ENCODE results near the gene CYP39A1. TPM values are rescaled to one million over a fixed set of nuclear protein-coding genes. Genes with fewer than 3 reads are reported as not detected.

The CYP39A1 gene
- total RNA-seq, 1 donor from 2014 or later = not detected

DNA sequence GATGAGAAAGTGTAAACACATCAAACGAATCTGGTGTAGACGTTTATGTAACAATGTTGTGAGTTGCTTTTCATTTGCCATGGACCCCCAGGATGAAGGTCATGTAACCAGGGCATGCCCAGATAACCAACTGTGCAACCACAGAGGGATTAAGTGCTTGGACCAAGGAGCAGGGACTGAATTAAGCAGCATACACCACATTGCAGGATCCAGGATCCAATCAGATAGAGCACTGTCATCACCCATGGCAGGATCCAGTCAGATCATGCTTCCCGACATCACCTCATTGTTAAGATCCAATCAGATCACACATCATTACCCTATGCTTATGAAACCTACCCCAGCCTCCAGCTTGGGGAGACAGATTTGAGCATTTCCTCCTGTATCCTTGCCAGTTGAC, 87.1 kb downstream of the CYP39A1 start:
- no peak for DNase-seq (ENCODE audit: low spot score)
- no peak overlapping the region for H3K4me3 Mint-ChIP-seq
- intact Hi-C loops (cut with micrococcal nuclease) = no loop called here
- peaks cover 10% of the 10 kb centered on the region for H3K27me3 Mint-ChIP-seq (ENCODE audit: insufficient read depth)
- no peaks in the 10 kb centered on the region for H3K9me3 Mint-ChIP-seq
- H3K36me3 Mint-ChIP-seq (ENCODE audit: low read depth) = no peaks in the 10 kb centered on the region
- no peak overlapping the region for H3K27ac Mint-ChIP-seq
- H3K4me1 Mint-ChIP-seq (ENCODE audit: low read depth) = no peaks in the 10 kb centered on the region

DNA sequence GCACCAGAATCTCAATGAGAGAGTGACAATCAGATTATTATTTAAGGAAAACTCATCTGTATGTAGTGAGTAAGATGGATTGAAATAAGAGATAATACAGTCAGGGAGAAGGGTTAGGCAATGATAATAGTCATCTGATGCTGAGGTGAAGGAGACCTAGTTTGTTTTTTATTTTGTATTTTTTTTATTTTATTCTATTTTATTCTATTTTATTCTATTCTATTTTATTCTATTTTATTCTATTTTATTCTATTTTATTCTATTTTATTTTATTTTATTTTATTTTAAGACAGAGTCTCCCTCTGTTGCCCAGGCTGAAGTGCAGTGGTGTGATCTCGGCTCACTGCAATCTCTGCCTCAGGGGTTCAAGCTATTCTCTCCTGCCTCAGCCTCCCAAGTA, 88.7 kb downstream of the CYP39A1 start:
- H3K27me3 Mint-ChIP-seq (ENCODE audit: insufficient read depth) = peaks cover 3% of the 10 kb centered on the region
- no peak overlapping the region for H3K27ac Mint-ChIP-seq
- DNase-seq (ENCODE audit: low spot score) = no peak
- intact Hi-C loops (cut with micrococcal nuclease) = no loop called here
- no peaks in the 10 kb centered on the region for H3K4me1 Mint-ChIP-seq (ENCODE audit: low read depth)
- no peak overlapping the region for H3K4me3 Mint-ChIP-seq
- no peaks in the 10 kb centered on the region for H3K9me3 Mint-ChIP-seq
- H3K36me3 Mint-ChIP-seq (ENCODE audit: low read depth) = no peaks in the 10 kb centered on the region

DNA sequence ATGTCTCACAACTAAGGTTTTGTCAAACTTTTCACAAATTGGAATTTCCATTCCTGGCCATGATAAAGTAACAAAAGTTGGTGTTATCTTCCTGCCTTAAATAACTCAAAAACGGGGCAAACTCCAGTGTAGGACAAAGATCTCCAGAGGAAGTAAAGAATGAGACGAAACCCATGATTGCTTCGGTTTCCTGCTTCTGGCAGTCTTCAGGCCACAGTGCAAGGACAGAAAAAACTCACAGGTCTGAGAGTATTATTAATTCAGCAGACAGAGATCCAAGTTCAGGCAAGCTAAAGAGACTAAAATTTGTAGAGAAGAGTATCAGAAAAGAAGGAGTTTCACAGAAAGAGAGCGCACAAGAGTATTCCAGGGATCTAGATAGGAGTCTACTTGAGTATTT, 96.6 kb downstream of the CYP39A1 start:
- Mint-ChIP-seq H3K36me3 (ENCODE audit: low read depth) (no peaks in the 10 kb centered on the region), H3K4me1 (ENCODE audit: low read depth) (no peaks in the 10 kb centered on the region), H3K27ac (no peak overlapping the region), H3K27me3 (ENCODE audit: insufficient read depth) (peaks cover 3% of the 10 kb centered on the region), H3K4me3 (no peak overlapping the region), H3K9me3 (no peaks in the 10 kb centered on the region)
- intact Hi-C loops (cut with micrococcal nuclease) = no loop called here
- DNase-seq (ENCODE audit: low spot score) = no peak

DNA sequence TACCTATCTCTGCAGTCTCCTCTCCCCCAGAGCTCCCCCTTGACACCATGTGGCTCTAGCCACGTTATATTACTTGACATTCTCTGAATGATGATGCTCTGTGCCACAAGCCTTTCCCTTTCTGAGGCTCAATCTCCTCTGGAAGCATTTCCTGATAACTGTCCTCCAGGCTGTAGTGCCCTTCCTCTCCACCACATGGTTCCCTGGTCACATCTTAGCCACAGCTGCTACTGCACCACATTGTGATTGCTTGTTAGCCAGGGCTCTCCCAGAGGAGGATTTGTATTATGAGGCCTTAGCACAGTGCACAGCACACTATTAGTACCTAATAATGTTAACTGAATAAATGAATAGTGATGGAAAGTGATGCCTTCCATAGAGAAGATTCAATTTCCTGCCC, 97.5 kb downstream of the CYP39A1 start:
- Mint-ChIP-seq H3K36me3 (ENCODE audit: low read depth) (no peaks in the 10 kb centered on the region), H3K4me1 (ENCODE audit: low read depth) (no peaks in the 10 kb centered on the region), H3K4me3 (no peak overlapping the region), H3K27me3 (ENCODE audit: insufficient read depth) (peaks cover 3% of the 10 kb centered on the region), H3K27ac (no peak overlapping the region), H3K9me3 (no peaks in the 10 kb centered on the region)
- no peak for DNase-seq (ENCODE audit: low spot score)
- intact Hi-C loops (cut with micrococcal nuclease) = no loop called here

DNA sequence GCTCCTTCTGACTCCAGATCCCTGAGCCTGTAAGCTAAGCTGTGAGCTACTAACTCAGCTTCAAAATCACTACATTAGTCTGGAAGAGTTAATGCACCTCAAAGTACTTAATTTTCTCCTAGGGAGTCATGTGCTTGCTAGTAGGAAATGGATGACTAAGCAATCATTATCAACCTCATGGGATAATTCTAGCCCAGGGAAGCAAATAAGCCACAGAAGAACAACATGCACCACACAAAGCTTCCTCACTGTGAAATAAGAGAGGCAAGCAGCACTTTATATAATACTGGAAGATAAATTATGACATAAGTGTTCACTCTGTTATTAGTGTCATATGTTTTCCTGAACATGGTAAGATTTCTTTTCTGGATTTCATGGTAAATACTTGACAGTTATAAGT, 103.5 kb downstream of the CYP39A1 start:
- no peak overlapping the region for H3K27ac Mint-ChIP-seq
- no peaks in the 10 kb centered on the region for H3K9me3 Mint-ChIP-seq
- intact Hi-C loops (cut with micrococcal nuclease) = no loop called here
- no peak overlapping the region for H3K4me3 Mint-ChIP-seq
- H3K27me3 Mint-ChIP-seq (ENCODE audit: insufficient read depth) = no peaks in the 10 kb centered on the region
- DNase-seq (ENCODE audit: low spot score) = no peak
- no peaks in the 10 kb centered on the region for H3K4me1 Mint-ChIP-seq (ENCODE audit: low read depth)
- no peaks in the 10 kb centered on the region for H3K36me3 Mint-ChIP-seq (ENCODE audit: low read depth)

DNA sequence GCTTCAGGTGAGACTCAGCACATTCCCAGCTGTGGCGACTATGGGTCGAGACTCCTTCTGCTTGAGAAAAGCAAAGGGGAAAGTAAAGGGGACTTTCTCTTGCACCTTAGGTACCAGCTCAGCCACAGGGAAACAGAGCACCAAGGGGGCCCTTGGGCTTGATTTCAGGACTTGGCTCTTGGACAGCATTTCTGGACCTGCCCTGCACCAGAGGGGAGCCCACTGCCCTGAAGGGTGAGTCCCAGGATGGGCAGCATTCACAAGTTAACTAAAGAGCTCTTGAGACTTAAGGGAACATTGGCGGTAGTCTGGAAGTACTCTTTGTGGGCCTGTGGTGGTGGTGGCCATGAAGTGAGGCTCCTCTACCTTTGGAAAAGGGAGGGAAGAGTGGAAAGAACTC, 111.1 kb downstream of the CYP39A1 start:
- Mint-ChIP-seq H3K27ac (no peak overlapping the region), H3K4me1 (ENCODE audit: low read depth) (no peaks in the 10 kb centered on the region), H3K27me3 (ENCODE audit: insufficient read depth) (no peaks in the 10 kb centered on the region), H3K9me3 (peaks cover 4% of the 10 kb centered on the region), H3K36me3 (ENCODE audit: low read depth) (no peaks in the 10 kb centered on the region), H3K4me3 (no peak overlapping the region)
- intact Hi-C loops (cut with micrococcal nuclease) = no loop called here
- DNase-seq (ENCODE audit: low spot score) = no peak

DNA sequence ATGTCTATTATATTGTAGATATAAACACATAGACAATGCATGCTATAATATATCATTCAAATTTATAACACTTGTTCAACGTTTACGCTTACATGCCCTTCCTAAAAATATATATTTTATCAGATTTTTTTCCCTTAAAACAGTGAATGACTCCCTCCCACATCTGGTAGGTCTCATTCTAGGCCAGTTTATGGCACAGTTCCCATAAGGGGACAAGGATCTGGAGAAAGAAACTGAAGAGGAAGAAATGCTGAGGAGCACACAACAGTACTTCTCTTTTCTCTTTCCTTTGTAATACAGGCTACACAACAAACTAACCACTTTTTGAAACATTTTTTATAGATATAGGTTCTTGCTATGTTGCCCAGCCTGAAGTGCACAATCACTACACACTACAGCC, 112.8 kb downstream of the CYP39A1 start:
- H3K4me1 Mint-ChIP-seq (ENCODE audit: low read depth) = no peaks in the 10 kb centered on the region
- H3K36me3 Mint-ChIP-seq (ENCODE audit: low read depth) = no peaks in the 10 kb centered on the region
- no peaks in the 10 kb centered on the region for H3K27me3 Mint-ChIP-seq (ENCODE audit: insufficient read depth)
- intact Hi-C loops (cut with micrococcal nuclease) = no loop called here
- no peak overlapping the region for H3K27ac Mint-ChIP-seq
- no peak for DNase-seq (ENCODE audit: low spot score)
- H3K9me3 Mint-ChIP-seq = peaks cover 4% of the 10 kb centered on the region
- no peak overlapping the region for H3K4me3 Mint-ChIP-seq

DNA sequence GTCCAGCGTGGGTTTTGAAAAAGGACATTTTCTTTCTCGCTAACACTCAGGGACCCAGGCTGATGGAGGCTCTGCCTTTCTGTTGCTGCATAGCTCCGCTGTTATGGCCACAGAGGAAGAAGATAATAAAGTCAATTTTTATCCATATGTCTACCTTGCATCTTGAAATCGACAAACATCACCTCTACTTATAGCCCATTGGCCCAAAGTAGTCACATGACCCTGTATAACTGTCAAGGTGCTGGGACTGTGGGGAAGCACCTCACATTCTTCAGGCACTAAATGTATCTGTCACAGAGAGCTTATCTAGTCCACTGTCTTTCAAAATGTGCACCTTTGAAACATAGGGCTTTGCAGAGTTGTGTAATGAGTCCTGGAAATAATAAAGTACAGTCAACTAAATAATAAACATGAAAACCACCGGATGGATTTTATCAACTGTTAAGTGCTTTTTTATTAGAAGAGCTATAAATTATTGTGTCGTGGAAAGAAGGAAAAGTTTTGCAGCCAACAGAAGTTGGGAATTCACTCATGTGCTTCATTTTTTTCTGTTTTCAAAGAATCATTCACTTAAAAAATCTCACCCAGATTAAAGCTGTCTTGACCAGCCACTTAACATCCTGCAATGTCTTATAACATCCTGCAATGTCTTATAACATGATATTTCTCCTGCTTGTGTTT, 113.7 kb downstream of the CYP39A1 start:
- intact Hi-C loops (cut with micrococcal nuclease) = no loop called here
- H3K36me3 Mint-ChIP-seq (ENCODE audit: low read depth) = no peaks in the 10 kb centered on the region
- H3K4me1 Mint-ChIP-seq (ENCODE audit: low read depth) = no peaks in the 10 kb centered on the region
- no peaks in the 10 kb centered on the region for H3K27me3 Mint-ChIP-seq (ENCODE audit: insufficient read depth)
- H3K27ac Mint-ChIP-seq = no peak overlapping the region
- DNase-seq (ENCODE audit: low spot score) = no peak
- H3K9me3 Mint-ChIP-seq = peaks cover 4% of the 10 kb centered on the region
- H3K4me3 Mint-ChIP-seq = no peak overlapping the region

DNA sequence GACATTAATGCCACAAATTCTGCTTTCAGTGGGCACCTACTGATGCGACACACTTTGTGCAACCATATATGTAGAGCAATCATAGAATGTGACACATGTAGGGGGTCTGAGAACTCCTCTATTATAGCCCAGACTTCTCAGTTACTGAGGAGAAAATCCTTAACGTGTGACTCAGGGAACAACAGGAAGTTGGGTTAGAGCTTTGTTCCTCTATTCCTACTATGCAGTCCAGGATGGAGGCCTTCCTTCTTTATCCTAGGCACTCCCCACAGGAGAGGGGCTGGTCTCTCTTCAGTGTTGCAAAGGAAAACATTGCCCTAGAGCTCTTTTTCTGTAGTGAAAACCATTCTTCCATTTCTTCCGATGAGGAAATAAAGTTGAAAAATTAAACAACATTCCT, 121.7 kb downstream of the CYP39A1 start:
- intact Hi-C loops (cut with micrococcal nuclease) = no loop called here
- Mint-ChIP-seq H3K27ac (no peak overlapping the region), H3K36me3 (ENCODE audit: low read depth) (no peaks in the 10 kb centered on the region), H3K4me3 (no peak overlapping the region), H3K4me1 (ENCODE audit: low read depth) (no peaks in the 10 kb centered on the region), H3K27me3 (ENCODE audit: insufficient read depth) (no peaks in the 10 kb centered on the region), H3K9me3 (no peaks in the 10 kb centered on the region)
- DNase-seq (ENCODE audit: low spot score) = no peak

DNA sequence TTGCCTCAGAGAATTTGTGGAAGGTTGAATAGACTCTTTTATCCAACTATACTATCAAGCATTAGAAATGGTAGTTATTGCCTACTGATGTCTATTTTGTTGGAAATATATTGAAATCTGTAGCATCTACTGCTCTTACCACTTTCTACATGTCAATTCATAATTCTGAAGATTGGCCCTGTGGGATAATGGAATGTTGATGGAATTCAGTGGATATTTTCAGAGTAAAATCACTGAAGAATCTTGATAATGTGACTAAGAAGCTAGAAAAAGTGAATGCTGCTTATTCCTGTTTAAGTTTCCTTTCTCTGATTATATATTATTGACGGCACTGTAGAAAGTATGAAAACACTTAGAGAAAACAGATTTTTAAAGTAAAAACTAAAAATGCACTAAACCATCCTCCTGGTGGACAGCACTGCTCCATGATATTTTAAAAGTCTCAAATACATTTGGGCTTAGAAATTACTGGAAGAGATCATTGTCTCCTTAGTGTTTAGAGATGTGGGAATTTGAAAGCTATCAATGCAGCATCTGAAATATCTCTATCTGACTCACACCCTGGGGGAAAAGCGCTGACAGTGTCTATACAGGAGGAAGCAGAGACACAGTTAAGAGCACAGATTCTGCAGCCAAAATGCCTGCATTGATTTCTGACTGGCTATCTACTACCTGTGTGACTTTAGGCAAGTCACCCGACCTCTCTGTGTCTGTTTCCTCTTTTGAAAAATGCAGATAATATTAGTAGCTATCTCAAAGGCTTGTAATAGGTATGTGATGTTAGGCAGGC, 123.5 kb downstream of the CYP39A1 start:
- H3K36me3 Mint-ChIP-seq (ENCODE audit: low read depth) = no peaks in the 10 kb centered on the region
- no peaks in the 10 kb centered on the region for H3K9me3 Mint-ChIP-seq
- no peaks in the 10 kb centered on the region for H3K4me1 Mint-ChIP-seq (ENCODE audit: low read depth)
- H3K27me3 Mint-ChIP-seq (ENCODE audit: insufficient read depth) = no peaks in the 10 kb centered on the region
- H3K4me3 Mint-ChIP-seq = no peak overlapping the region
- intact Hi-C loops (cut with micrococcal nuclease) = no loop called here
- no peak overlapping the region for H3K27ac Mint-ChIP-seq
- no peak for DNase-seq (ENCODE audit: low spot score)

DNA sequence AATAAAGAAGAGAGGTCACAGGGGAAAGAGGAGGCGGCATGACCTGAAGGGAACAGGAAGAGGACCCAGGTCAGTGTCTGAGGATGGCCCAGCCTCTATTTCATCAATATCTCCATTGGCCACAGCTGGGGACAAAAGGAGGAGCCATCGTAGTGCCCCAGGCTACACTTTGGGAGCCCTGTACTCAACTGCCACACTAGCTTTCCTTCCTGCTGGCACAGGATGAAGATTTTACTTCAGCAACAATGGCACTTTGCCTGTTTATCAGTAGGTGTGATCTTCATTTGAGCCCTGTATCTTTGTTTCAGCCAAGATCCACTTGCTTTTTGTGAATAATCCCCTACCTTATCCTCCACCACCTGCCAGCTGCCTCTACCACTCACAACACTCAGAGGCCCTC, 126.0 kb downstream of the CYP39A1 start:
- intact Hi-C loops (cut with micrococcal nuclease) = no loop called here

DNA sequence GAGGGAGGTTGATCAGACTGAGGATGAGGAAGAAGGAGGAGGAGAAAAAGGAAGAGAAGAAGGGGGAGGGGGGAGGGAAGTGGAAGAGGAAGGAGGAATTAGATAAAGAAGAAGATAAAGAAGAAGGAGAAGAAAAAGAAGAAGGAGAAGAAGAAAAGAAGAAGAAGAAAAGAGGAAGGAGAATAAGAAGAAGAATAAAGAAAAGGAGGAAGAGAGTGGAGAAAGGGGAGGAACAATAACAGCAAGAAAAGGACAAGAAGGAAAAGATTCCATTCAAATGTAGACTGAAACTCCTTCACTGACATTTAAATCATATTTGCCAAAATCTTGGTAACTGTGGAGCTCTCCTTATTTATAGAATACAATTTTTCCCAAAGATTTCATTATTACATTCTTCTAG, 127.0 kb downstream of the CYP39A1 start:
- DNase-seq (ENCODE audit: low spot score) = no peak
- no peaks in the 10 kb centered on the region for H3K36me3 Mint-ChIP-seq (ENCODE audit: low read depth)
- no peak overlapping the region for H3K4me3 Mint-ChIP-seq
- no peak overlapping the region for H3K27ac Mint-ChIP-seq
- H3K27me3 Mint-ChIP-seq (ENCODE audit: insufficient read depth) = no peaks in the 10 kb centered on the region
- H3K9me3 Mint-ChIP-seq = no peaks in the 10 kb centered on the region
- H3K4me1 Mint-ChIP-seq (ENCODE audit: low read depth) = no peaks in the 10 kb centered on the region
- intact Hi-C loops (cut with micrococcal nuclease) = no loop called here

More for the DNA sequence above, 126.0 kb downstream of the CYP39A1 start:
- no peaks in the 10 kb centered on the region for H3K9me3 Mint-ChIP-seq
- H3K4me3 Mint-ChIP-seq = no peak overlapping the region
- H3K27me3 Mint-ChIP-seq (ENCODE audit: insufficient read depth) = no peaks in the 10 kb centered on the region
- H3K4me1 Mint-ChIP-seq (ENCODE audit: low read depth) = no peaks in the 10 kb centered on the region
- no peak overlapping the region for H3K27ac Mint-ChIP-seq
- H3K36me3 Mint-ChIP-seq (ENCODE audit: low read depth) = no peaks in the 10 kb centered on the region
- DNase-seq (ENCODE audit: low spot score) = no peak

DNA sequence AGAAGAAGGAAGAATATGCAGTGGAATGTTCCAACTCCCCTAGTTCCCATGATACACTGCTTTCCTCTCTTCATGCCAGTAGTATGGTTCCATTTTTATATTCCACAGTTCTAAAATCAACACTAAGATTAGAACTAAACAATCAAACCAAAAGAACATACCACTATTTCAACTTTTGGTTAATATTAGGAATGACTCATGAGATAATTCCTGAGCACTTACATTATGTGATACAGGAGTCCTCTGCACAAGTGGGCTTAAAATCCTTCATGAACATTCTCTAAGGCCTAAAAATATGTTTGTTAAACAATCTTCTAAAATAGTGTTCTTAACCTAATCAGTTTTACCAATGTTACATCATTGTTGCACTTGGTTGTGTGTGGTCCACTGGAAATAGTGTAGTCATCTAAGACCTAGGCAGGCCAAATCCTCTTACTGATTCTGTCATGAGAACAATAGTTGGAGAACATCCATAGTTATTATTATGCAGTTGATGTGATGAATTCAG, 131.1 kb downstream of the CYP39A1 start:
- Mint-ChIP-seq H3K4me1 (ENCODE audit: low read depth) (no peaks in the 10 kb centered on the region), H3K27me3 (ENCODE audit: insufficient read depth) (no peaks in the 10 kb centered on the region), H3K27ac (no peak overlapping the region), H3K4me3 (no peak overlapping the region), H3K36me3 (ENCODE audit: low read depth) (no peaks in the 10 kb centered on the region), H3K9me3 (no peaks in the 10 kb centered on the region)
- intact Hi-C loops (cut with micrococcal nuclease) = no loop called here
- DNase-seq (ENCODE audit: low spot score) = no peak

All from activated T-helper 1 cell treated with anti-CD3 and anti-CD28 coated beads, Interleukin-12 subunit alpha, Interleukin-12 subunit beta, Interleukin-2, Interleukin-4 antibody, amounts not matched to agents 30 ng/mL and 10 ng/mL and 1 ng/mL, durations not matched to agents 14 hours and 24 hours and 36 hours (primary cell).